PC-3 (cell line): ENCODE data around the gene CACNA1I. TPM values are rescaled to one million over a fixed set of nuclear protein-coding genes. Genes with fewer than 3 reads are reported as not detected.

Source experiments
- ATAC-seq: fragments of 200-7000 bp; cut with Tn5 transposase; 2 replicates; pipeline ENCODE4 v1.9.1; 2020; ENCODE audit warnings: mild to moderate bottlenecking, moderate library complexity
- BruUV-seq: library from RNA; stranded (reverse); fragments of 400-500 nt; replicated peaks from 2 replicates; lab custom pipeline; 2021; lab: Mats Ljungman, UMichigan
- CTCF ChIA-PET: fragments of 300-600 bp; sonication (Branson Sonifier 250); formaldehyde crosslinking; loops from one replicate; lab custom pipeline; 2022; ENCODE audit warnings: antibody characterized with exemption; lab: Charles Lee
- POLR2A ChIA-PET: fragments of 300-600 bp; sonication (Branson Sonifier 250); formaldehyde crosslinking; loops from one replicate; lab custom pipeline; 2022; ENCODE audit warnings: antibody characterized with exemption; ENCODE audit not compliant: unreplicated experiment; lab: Charles Lee
- DNase-seq: peaks from one replicate; pipeline ENCODE4 v3.0.0-alpha.2; 2015
- H2AFZ ChIP-seq: fragments of 300-600 bp; sonication (generic); 2 replicates; pipeline ENCODE4 v1.6.0; 2016; ENCODE audit warnings: antibody characterized with exemption, low read length
- H3F3A ChIP-seq: fragments of 300-600 bp; sonication (generic); one replicate; pipeline ENCODE4 v1.6.0; 2017; ENCODE audit warnings: antibody characterized with exemption, low read length, control low read depth, mild to moderate bottlenecking; ENCODE audit not compliant: unreplicated experiment
- H3K27ac ChIP-seq: fragments of 300-600 bp; sonication (generic); 2 replicates; pipeline ENCODE4 v1.5.1; 2016; ENCODE audit warnings: mild to moderate bottlenecking, low read length
- H3K27me3 ChIP-seq: fragments of 300-600 bp; sonication (generic); 2 replicates; pipeline ENCODE4 v1.6.1; 2016; ENCODE audit warnings: low read length, mixed read lengths
- H3K36me3 ChIP-seq: fragments of 300-600 bp; sonication (generic); 2 replicates; pipeline ENCODE4 v1.6.1; 2016; ENCODE audit warnings: low read depth, mixed run types, low read length, mixed read lengths
- H3K4me1 ChIP-seq: fragments of 300-600 bp; sonication (generic); 2 replicates; pipeline ENCODE4 v1.5.1; 2016; ENCODE audit warnings: low read length; ENCODE audit not compliant: insufficient read depth
- H3K4me2 ChIP-seq: fragments of 300-600 bp; sonication (generic); 2 replicates; pipeline ENCODE4 v1.6.0; 2016; ENCODE audit warnings: low read length
- H3K4me3 ChIP-seq: fragments of 300-600 bp; sonication (generic); 2 replicates; pipeline ENCODE4 v1.5.1; 2016; ENCODE audit warnings: mild to moderate bottlenecking, low read length, mixed read lengths
- H3K79me2 ChIP-seq: fragments of 300-600 bp; sonication (generic); 2 replicates; pipeline ENCODE4 v1.6.1; 2017; ENCODE audit warnings: low read length, mixed read lengths
- H3K9ac ChIP-seq: fragments of 300-600 bp; sonication (generic); 2 replicates; pipeline ENCODE4 v1.6.0; 2016; ENCODE audit warnings: mild to moderate bottlenecking, low read length
- H3K9me2 ChIP-seq: fragments of 300-600 bp; sonication (generic); replicated peaks from 2 replicates; pipeline ENCODE4 v1.6.1; 2016; ENCODE audit warnings: mixed run types, low read length, mixed read lengths
- H3K9me3 ChIP-seq: fragments of 300-600 bp; sonication (generic); 2 replicates; pipeline ENCODE4 v1.6.1; 2016; ENCODE audit warnings: low read length, mixed read lengths
- H4K20me1 ChIP-seq: fragments of 300-600 bp; sonication (generic); 2 replicates; pipeline ENCODE4 v1.6.1; 2016; ENCODE audit warnings: low read length, mixed read lengths
- EZH2 ChIP-seq: fragments of 300-600 bp; sonication (generic); IDR thresholded peaks from one replicate; pipeline ENCODE4 v1.6.1; 2017; ENCODE audit warnings: antibody characterized with exemption, mild to moderate bottlenecking, low read length; ENCODE audit not compliant: unreplicated experiment
- EZH2phosphoT487 ChIP-seq: fragments of 300-600 bp; sonication (generic); IDR thresholded peaks from 2 replicates; pipeline ENCODE4 v1.6.1; 2018; ENCODE audit warnings: mild to moderate bottlenecking, antibody characterized with exemption, low read length, borderline replicate concordance
- intact Hi-C: fragments of 100-400 bp; cut with micrococcal nuclease; formaldehyde crosslinking; loops from 2 replicates; pipeline ENCODE4 v1.9.0; 2023
- total RNA-seq: library from RNA; depleted of rRNA; stranded (reverse); fragments of >200 nt; gene quantifications from 2 replicates; pipeline ENCODE4 v1.2.3, GENCODE V29; 2014
- TF ChIP-seq, protein P1 (sequence below): fragments of 300-600 bp; sonication (generic); conservative IDR thresholded peaks from 2 replicates; pipeline ENCODE4 v1.5.1; 2017; ENCODE audit warnings: antibody characterized with exemption, low read depth, mild to moderate bottlenecking, low read length

Gene CACNA1I
- total RNA-seq, 1 experiment from 2014 or later: not detected

- H3K4me3 ChIP-seq: peak overlapping the region; percentile 99
- no peaks in the 10 kb centered on the region for H3K27me3 ChIP-seq
- peaks cover 43% of the 10 kb centered on the region for H3K79me2 ChIP-seq
- ChIA-PET POLR2A (interaction anchor here (0.5 kb wide), 1 partner anchor 842 kb away, joined by 4 read pairs; no protein-coding TSS in a partner anchor), CTCF (no interaction called here)
- no peak overlapping the region for H2AFZ ChIP-seq
- peak overlapping the region; percentile 93 for H3K4me2 ChIP-seq
- H3K9ac ChIP-seq: peak overlapping the region; percentile 100; the same call in 1 of the 2 replicates
- H3K9me3 ChIP-seq: no peaks in the 10 kb centered on the region
- BruUV-seq: no TSS peak
- peak; percentile 12 for ATAC-seq
- H3K4me1 ChIP-seq: peaks cover 19% of the 10 kb centered on the region
- H3K27ac ChIP-seq: peak overlapping the region; percentile 5; the same call in 1 of the 2 replicates
- peaks cover 44% of the 10 kb centered on the region for H4K20me1 ChIP-seq
- peaks cover 19% of the 10 kb centered on the region for H3K36me3 ChIP-seq
- peak; percentile 50 for DNase-seq
- intact Hi-C loops: no loop called here
- H3F3A ChIP-seq: peaks cover 18% of the 10 kb centered on the region
- no peaks in the 10 kb centered on the region for H3K9me2 ChIP-seq
- TF ChIP-seq EZH2phosphoT487 (no peak), EZH2 (no peak)
- TF ChIP-seq, protein P1, sequence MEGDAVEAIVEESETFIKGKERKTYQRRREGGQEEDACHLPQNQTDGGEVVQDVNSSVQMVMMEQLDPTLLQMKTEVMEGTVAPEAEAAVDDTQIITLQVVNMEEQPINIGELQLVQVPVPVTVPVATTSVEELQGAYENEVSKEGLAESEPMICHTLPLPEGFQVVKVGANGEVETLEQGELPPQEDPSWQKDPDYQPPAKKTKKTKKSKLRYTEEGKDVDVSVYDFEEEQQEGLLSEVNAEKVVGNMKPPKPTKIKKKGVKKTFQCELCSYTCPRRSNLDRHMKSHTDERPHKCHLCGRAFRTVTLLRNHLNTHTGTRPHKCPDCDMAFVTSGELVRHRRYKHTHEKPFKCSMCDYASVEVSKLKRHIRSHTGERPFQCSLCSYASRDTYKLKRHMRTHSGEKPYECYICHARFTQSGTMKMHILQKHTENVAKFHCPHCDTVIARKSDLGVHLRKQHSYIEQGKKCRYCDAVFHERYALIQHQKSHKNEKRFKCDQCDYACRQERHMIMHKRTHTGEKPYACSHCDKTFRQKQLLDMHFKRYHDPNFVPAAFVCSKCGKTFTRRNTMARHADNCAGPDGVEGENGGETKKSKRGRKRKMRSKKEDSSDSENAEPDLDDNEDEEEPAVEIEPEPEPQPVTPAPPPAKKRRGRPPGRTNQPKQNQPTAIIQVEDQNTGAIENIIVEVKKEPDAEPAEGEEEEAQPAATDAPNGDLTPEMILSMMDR: no peak
Observed at GRCh38 chr22:39522567-39523300, 47.8 kb upstream of the CACNA1I start.

GRCh38 chr22:39524089-39524752 lies 46.3 kb upstream of the CACNA1I start:
- intact Hi-C loops: no loop called here

More at GRCh38 chr22:39524089-39524752, 46.3 kb upstream of the CACNA1I start:
- peaks cover 32% of the 10 kb centered on the region for H3K79me2 ChIP-seq
- no peaks in the 10 kb centered on the region for H3K9me3 ChIP-seq
- no peak overlapping the region for H2AFZ ChIP-seq
- ATAC-seq (no peak), DNase-seq (no peak)
- no peaks in the 10 kb centered on the region for H3K9me2 ChIP-seq
- H3K9ac ChIP-seq: no peak overlapping the region
- TF ChIP-seq, protein P1: no peak
- TF ChIP-seq EZH2 (no peak), EZH2phosphoT487 (no peak)
- H3K36me3 ChIP-seq: peaks cover 19% of the 10 kb centered on the region
- POLR2A ChIA-PET: interaction anchor here (0.7 kb wide), 1 partner anchor 681 kb away, joined by 3 read pairs; no protein-coding TSS in a partner anchor
- H3K27me3 ChIP-seq: no peaks in the 10 kb centered on the region
- peaks cover 50% of the 10 kb centered on the region for H4K20me1 ChIP-seq
- H3K27ac ChIP-seq: no peak overlapping the region
- CTCF ChIA-PET: interaction anchor here (1.2 kb wide), 1 partner anchor 28 kb away, joined by 3 read pairs; no protein-coding TSS in a partner anchor
- peaks cover 20% of the 10 kb centered on the region for H3K4me1 ChIP-seq
- peaks cover 18% of the 10 kb centered on the region for H3F3A ChIP-seq
- H3K4me3 ChIP-seq: no peak overlapping the region
- no peak overlapping the region for H3K4me2 ChIP-seq
- BruUV-seq: no TSS peak
